ENCODE data around the gene TMED5. TPM values are rescaled to one million over a fixed set of nuclear protein-coding genes. Genes with fewer than 3 reads are reported as not detected.

The TMED5 gene
- total and polyA plus RNA-seq, 2 experiments from 2014 or later, result 25.0 to 45.2 TPM

DNA sequence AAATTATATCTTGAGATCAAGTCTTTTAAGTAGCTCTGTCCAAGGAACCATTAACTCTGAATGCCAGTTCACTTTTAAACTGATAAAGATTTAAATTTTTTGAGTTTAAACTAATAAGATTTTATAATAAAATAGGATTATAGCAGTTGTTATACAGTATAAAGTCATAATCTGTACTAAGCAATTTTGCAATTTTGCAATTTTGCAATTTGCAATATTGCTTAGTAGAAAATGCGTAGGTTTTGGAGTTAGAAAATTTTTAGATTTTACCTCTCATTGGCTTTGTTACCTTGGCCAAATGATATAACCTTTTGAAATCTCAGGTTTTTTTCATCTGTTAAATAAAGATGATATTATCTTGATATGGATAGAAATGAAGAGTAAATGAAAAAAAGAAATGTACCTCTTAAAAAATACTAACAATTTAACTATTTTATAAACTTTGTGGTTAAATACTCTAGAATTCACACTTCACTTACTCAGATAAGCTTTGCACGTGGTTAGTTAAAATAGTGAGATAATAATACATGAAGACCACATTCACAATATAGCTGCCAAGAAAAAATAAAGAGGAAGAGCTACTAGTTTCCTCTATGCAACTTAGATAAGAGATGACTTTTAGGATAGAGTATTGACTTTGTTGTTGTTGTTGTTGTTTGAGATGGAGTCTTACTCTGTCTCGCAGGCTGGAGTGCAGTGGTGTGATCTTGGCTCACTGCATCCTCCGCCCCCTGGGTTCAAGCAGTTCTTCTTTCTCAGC, 14.2 kb upstream of the TMED5 start:
- peaks cover 43% of the 10 kb centered on the region for H3K36me3 Mint-ChIP-seq (ENCODE audit: low read depth)
- no peaks in the 10 kb centered on the region for H3K27me3 Mint-ChIP-seq (ENCODE audit: insufficient read depth, low read depth, poor library complexity)
- no peaks in the 10 kb centered on the region for H4K20me1 ChIP-seq (replicated peaks; ENCODE audit: insufficient read depth)
- H3K36me3 ChIP-seq (ENCODE audit: insufficient read depth), result peaks cover 13% of the 10 kb centered on the region
- no peaks in the 10 kb centered on the region for H3K4me1 Mint-ChIP-seq
- no peaks in the 10 kb centered on the region for H3K4me1 ChIP-seq (ENCODE audit: insufficient read depth)
- no peak overlapping the region for H2AFZ ChIP-seq
- ATAC-seq (no peak), DNase-seq (ENCODE audit: low spot score) (no peak)
- H3K27ac ChIP-seq (ENCODE audit: low read depth), result no peak overlapping the region
- H3K27me3 ChIP-seq (ENCODE audit: insufficient read depth), result no peaks in the 10 kb centered on the region
- no peaks in the 10 kb centered on the region for H3K9me3 Mint-ChIP-seq
- no peaks in the 10 kb centered on the region for H3K9me2 ChIP-seq (ENCODE audit: insufficient read depth)
- no peaks in the 10 kb centered on the region; the same call in 1 of the 2 replicates for H3K79me2 ChIP-seq (replicated peaks; ENCODE audit: insufficient read depth)
- H3K4me2 ChIP-seq, result no peak overlapping the region
- no peaks in the 10 kb centered on the region for H3F3A ChIP-seq (replicated peaks; ENCODE audit: low read depth)
- no peak for TF ChIP-seq POLR2AphosphoS5 (IDR thresholded peaks at IDR 0.05; ENCODE audit: low read depth)
- TF ChIP-seq ZNF114 (CRISPR knock-in tag; IDR thresholded peaks at IDR 0.05), result no peak
- no peak for TF ChIP-seq CREB1 (CRISPR knock-in tag; IDR thresholded peaks at IDR 0.05; ENCODE audit: low read depth)
- TF ChIP-seq, protein P1, sequence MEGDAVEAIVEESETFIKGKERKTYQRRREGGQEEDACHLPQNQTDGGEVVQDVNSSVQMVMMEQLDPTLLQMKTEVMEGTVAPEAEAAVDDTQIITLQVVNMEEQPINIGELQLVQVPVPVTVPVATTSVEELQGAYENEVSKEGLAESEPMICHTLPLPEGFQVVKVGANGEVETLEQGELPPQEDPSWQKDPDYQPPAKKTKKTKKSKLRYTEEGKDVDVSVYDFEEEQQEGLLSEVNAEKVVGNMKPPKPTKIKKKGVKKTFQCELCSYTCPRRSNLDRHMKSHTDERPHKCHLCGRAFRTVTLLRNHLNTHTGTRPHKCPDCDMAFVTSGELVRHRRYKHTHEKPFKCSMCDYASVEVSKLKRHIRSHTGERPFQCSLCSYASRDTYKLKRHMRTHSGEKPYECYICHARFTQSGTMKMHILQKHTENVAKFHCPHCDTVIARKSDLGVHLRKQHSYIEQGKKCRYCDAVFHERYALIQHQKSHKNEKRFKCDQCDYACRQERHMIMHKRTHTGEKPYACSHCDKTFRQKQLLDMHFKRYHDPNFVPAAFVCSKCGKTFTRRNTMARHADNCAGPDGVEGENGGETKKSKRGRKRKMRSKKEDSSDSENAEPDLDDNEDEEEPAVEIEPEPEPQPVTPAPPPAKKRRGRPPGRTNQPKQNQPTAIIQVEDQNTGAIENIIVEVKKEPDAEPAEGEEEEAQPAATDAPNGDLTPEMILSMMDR (conservative IDR thresholded peaks at IDR 0.05; ENCODE audit: low read depth in 2 of 2), result no peak
- no peak for TF ChIP-seq STAT1 (IDR thresholded peaks at IDR 0.05; ENCODE audit: unreplicated experiment)
- TF ChIP-seq EZH2phosphoT487 (IDR thresholded peaks at IDR 0.05; ENCODE audit: unreplicated experiment), result no peak
- TF ChIP-seq NANOG (IDR thresholded peaks at IDR 0.05; ENCODE audit: borderline replicate concordance), result no peak
- TF ChIP-seq, protein P2, sequence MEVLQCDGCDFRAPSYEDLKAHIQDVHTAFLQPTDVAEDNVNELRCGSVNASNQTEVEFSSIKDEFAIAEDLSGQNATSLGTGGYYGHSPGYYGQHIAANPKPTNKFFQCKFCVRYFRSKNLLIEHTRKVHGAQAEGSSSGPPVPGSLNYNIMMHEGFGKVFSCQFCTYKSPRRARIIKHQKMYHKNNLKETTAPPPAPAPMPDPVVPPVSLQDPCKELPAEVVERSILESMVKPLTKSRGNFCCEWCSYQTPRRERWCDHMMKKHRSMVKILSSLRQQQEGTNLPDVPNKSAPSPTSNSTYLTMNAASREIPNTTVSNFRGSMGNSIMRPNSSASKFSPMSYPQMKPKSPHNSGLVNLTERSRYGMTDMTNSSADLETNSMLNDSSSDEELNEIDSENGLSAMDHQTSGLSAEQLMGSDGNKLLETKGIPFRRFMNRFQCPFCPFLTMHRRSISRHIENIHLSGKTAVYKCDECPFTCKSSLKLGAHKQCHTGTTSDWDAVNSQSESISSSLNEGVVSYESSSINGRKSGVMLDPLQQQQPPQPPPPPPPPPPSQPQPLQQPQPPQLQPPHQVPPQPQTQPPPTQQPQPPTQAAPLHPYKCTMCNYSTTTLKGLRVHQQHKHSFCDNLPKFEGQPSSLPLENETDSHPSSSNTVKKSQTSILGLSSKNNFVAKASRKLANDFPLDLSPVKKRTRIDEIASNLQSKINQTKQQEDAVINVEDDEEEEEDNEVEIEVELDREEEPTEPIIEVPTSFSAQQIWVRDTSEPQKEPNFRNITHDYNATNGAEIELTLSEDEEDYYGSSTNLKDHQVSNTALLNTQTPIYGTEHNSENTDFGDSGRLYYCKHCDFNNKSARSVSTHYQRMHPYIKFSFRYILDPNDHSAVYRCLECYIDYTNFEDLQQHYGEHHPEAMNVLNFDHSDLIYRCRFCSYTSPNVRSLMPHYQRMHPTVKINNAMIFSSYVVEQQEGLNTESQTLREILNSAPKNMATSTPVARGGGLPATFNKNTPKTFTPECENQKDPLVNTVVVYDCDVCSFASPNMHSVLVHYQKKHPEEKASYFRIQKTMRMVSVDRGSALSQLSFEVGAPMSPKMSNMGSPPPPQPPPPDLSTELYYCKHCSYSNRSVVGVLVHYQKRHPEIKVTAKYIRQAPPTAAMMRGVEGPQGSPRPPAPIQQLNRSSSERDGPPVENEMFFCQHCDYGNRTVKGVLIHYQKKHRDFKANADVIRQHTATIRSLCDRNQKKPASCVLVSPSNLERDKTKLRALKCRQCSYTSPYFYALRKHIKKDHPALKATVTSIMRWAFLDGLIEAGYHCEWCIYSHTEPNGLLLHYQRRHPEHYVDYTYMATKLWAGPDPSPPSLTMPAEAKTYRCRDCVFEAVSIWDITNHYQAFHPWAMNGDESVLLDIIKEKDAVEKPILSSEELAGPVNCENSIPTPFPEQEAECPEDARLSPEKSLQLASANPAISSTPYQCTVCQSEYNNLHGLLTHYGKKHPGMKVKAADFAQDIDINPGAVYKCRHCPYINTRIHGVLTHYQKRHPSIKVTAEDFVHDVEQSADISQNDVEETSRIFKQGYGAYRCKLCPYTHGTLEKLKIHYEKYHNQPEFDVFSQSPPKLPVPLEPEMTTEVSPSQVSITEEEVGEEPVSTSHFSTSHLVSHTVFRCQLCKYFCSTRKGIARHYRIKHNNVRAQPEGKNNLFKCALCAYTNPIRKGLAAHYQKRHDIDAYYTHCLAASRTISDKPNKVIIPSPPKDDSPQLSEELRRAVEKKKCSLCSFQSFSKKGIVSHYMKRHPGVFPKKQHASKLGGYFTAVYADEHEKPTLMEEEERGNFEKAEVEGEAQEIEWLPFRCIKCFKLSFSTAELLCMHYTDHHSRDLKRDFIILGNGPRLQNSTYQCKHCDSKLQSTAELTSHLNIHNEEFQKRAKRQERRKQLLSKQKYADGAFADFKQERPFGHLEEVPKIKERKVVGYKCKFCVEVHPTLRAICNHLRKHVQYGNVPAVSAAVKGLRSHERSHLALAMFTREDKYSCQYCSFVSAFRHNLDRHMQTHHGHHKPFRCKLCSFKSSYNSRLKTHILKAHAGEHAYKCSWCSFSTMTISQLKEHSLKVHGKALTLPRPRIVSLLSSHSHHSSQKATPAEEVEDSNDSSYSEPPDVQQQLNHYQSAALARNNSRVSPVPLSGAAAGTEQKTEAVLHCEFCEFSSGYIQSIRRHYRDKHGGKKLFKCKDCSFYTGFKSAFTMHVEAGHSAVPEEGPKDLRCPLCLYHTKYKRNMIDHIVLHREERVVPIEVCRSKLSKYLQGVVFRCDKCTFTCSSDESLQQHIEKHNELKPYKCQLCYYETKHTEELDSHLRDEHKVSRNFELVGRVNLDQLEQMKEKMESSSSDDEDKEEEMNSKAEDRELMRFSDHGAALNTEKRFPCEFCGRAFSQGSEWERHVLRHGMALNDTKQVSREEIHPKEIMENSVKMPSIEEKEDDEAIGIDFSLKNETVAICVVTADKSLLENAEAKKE (CRISPR knock-in tag; IDR thresholded peaks at IDR 0.05), result no peak
- no peak overlapping the region for H3K27ac Mint-ChIP-seq
- no peak overlapping the region for H3K4me3 Mint-ChIP-seq
- H3K4me3 ChIP-seq, result no peak overlapping the region
